ENCODE results near the gene ELAVL1. TPM values are rescaled to one million over a fixed set of nuclear protein-coding genes. Genes with fewer than 3 reads are reported as not detected.
"Not testable (repeated sequence)": the region's sequence is repeated elsewhere in the genome, so short reads cannot be mapped to it uniquely, and the experiment has no call there.

Gene ELAVL1
- total RNA-seq, 8 experiments from 2014 or later, result 22.4 to 86.2 (median 31.9) TPM

DNA sequence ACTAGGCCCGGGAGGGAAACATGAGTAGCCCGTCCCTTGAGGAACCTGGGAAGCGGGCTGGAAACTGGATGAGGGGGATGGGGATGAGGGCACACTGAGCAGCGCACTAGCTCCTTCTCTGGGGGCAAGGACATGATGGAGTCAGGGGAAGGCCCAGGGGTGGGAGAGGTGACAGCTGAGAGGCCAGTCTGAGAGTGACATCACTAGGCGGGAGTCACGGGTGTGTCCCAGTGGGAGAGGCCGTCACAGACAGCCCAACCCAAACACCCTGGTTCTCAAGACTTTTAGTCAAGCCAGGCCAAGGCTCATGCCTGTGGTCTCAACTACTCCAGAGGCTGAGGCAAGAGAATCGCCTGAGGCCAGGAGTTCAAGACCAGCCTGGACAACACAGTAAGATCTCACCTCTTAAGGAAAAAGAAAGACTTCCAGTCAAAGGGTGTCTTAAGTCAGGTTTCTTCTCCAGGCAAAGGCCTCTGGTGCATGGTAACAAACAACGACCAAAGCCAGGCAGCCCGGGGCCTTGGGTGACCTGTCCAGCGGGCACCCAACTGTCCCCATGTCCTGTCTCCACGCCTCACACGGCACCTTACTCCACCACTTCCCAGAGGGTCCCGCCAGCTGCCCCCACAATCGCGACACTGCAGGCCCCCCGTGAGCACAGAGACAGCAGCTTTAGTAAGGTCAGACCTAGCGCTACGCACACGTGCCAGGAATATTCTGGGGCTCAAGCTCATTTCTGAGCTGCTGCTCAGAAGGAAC, 36.5 kb downstream of the ELAVL1 start:
- in situ Hi-C loops (cut with MboI; ENCODE audit: low pct_unique_long_range_greater_than_20kb in 2 of 9, low sequenced_read_pairs in 9 of 9, unreplicated experiment in 9 of 9), result loop anchor here in 1 of 9 experiments (25.0 kb wide), 1 partner anchor 268 kb away; no protein-coding TSS in a partner anchor
- peak in 7 of 8 experiments; percentile 6 to 97 (median 32) for ATAC-seq (replicated peaks in 6 of 8)
- Histone ChIP-seq H3K4me1 (replicated peaks in 1 of 2) (peaks cover 5% of the 10 kb centered on the region in 2 donors), H3K27ac (peak overlapping the region; percentile 42 to 61), H3K4me3 (no peak overlapping the region)
- WGBS, 10 experiments, result 82 to 100% (median 88%) methylated on average over 1 to 8 of the region's 20 CpGs; no CpG with 5 or more reads in 4 of the 10 experiments

DNA sequence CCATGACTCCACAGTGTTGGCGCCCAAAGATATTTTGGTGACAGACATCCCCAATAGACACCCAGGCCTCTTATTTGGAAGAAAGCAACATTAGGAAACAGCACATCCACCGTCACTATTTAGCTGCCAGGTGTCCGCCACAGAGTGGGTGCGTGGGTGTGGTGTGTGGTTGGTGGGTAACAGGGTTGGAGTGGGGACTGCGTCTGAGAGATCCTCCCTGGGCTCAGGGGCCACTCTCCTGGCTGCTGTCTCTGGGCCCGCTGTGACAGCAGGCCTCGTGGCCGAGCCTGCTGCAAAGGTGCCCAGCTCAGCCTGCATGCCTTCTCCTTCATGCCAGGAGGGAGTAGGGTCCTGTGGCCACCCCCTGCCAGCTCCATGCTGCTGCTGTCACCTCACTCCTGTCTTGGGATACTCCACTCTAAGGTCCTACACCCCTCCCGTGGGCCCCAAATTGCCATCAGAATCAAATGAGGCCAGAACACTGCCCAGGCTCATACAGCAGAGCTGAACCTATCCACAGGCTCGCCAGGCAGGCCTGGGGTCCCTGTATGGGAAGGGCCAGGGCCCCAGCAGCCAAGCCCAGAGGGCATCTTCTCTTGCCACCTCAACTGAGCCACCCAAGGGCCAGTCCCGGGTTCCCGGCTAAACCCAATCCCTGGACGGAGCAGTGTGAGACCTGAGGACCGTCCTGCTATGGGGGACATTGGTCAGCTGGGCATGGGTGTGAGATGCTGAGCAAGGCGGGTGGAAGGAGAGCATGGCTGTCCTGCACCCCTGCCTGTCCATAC, 37.2 kb downstream of the ELAVL1 start:
- H3K27ac ChIP-seq, result no peak overlapping the region
- 92 to 100% (median 100%) methylated on average over 1 to 4 of the region's 15 CpGs; no CpG with 5 or more reads in 1 of the 10 experiments for WGBS, 10 experiments
- H3K4me1 ChIP-seq (replicated peaks in 1 of 2), result peaks cover 5% of the 10 kb centered on the region in 2 donors
- in situ Hi-C loops (cut with MboI; ENCODE audit: low pct_unique_long_range_greater_than_20kb in 2 of 9, low sequenced_read_pairs in 9 of 9, unreplicated experiment in 9 of 9), result loop anchor here in 1 of 9 experiments (25.0 kb wide), 1 partner anchor 269 kb away; no protein-coding TSS in a partner anchor
- no peak overlapping the region for H3K4me3 ChIP-seq
- peak in 2 of 8 experiments; percentile 10 to 28 for ATAC-seq (replicated peaks in 6 of 8)

DNA sequence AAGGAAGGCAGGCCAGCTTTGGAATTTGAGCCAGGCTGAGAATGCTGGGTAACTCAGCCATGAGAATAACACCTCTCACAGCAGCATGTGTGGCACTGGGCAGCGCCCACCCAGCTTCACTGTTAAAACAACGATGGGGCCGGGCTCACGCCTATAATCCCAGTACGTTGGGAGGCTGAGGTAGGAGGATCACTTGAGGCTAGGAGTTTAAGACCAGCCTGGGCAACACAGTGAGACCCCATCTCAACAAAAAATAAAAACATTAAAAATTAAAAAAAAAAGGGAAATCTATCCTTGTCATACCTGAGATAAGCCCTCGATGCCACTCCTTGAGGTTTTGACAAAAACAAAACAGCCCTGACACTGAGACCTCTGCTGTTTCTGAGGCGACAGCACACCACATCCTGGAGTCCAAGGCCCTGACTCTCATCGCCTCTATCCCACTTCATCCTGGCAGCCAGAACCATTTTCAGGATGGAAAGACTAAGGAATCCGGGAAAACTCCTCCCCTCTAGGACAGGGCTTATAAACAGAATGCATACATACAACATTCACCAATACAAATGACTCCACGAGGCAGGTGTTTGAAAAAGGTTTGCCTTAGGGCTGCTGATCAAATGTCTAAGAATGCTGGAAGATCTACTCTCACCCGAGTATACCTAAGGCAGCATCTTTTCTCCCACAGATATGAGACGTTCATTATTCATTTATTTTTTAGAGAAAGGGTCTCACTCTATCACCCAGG, 39.3 kb downstream of the ELAVL1 start:
- in situ Hi-C loops (cut with MboI; ENCODE audit: low pct_unique_long_range_greater_than_20kb in 2 of 9, low sequenced_read_pairs in 9 of 9, unreplicated experiment in 9 of 9), result loop anchor here in 1 of 9 experiments (25.0 kb wide), 1 partner anchor 271 kb away; no protein-coding TSS in a partner anchor
- H3K27ac ChIP-seq, result no peak overlapping the region
- no peak for ATAC-seq (replicated peaks in 6 of 8)
- H3K4me3 ChIP-seq, result no peak overlapping the region
- 67 to 100% (median 90%) methylated on average over 1 to 9 of the region's 12 CpGs; no CpG with 5 or more reads in 3 of the 10 experiments for WGBS, 10 experiments
- H3K4me1 ChIP-seq (replicated peaks in 1 of 2), result peaks cover 5% of the 10 kb centered on the region in 2 donors

GRCh38 chr19:7965259-7965841, 40.1 kb downstream of the ELAVL1 start:
- no peak overlapping the region for H3K4me3 ChIP-seq
- ATAC-seq (replicated peaks in 6 of 8), result no peak
- in situ Hi-C loops (cut with MboI; ENCODE audit: low pct_unique_long_range_greater_than_20kb in 2 of 9, low sequenced_read_pairs in 9 of 9, unreplicated experiment in 9 of 9), result loop anchor here in 1 of 9 experiments (25.0 kb wide), 1 partner anchor 272 kb away; no protein-coding TSS in a partner anchor
- peaks cover 5% of the 10 kb centered on the region in 2 donors for H3K4me1 ChIP-seq (replicated peaks in 1 of 2)
- WGBS, 10 experiments, result 76 to 100% (median 94%) methylated on average over 1 to 12 of the region's 12 CpGs
- no peak overlapping the region for H3K27ac ChIP-seq

- H3K27ac ChIP-seq, result no peak overlapping the region
- WGBS, 10 experiments, result 80 to 100% (median 96%) methylated on average over 1 to 15 of the region's 25 CpGs; no CpG with 5 or more reads in 2 of the 10 experiments
- in situ Hi-C loops (cut with MboI; ENCODE audit: low pct_unique_long_range_greater_than_20kb in 2 of 9, low sequenced_read_pairs in 9 of 9, unreplicated experiment in 9 of 9), result loop anchor here in 1 of 9 experiments (25.0 kb wide), 1 partner anchor 274 kb away; no protein-coding TSS in a partner anchor
- H3K4me1 ChIP-seq (replicated peaks in 1 of 2), result no peaks in the 10 kb centered on the region
- ATAC-seq (replicated peaks in 6 of 8), result peak in 2 of 8 experiments; percentile 19 to 22
- H3K4me3 ChIP-seq, result no peak overlapping the region
Observed at GRCh38 chr19:7963566-7963965, 41.9 kb downstream of the ELAVL1 start.

GRCh38 chr19:7962644-7963268, 42.7 kb downstream of the ELAVL1 start:
- no peak overlapping the region for H3K27ac ChIP-seq
- in situ Hi-C loops (cut with MboI; ENCODE audit: low pct_unique_long_range_greater_than_20kb in 2 of 9, low sequenced_read_pairs in 9 of 9, unreplicated experiment in 9 of 9), result loop anchor here in 1 of 9 experiments (25.0 kb wide), 1 partner anchor 275 kb away; no protein-coding TSS in a partner anchor
- no peak for ATAC-seq (replicated peaks in 6 of 8)
- H3K4me1 ChIP-seq (replicated peaks in 1 of 2), result no peaks in the 10 kb centered on the region
- no peak overlapping the region for H3K4me3 ChIP-seq
- WGBS, 10 experiments, result 78 to 100% (median 95%) methylated on average over 1 to 12 of the region's 22 CpGs; no CpG with 5 or more reads in 2 of the 10 experiments

DNA sequence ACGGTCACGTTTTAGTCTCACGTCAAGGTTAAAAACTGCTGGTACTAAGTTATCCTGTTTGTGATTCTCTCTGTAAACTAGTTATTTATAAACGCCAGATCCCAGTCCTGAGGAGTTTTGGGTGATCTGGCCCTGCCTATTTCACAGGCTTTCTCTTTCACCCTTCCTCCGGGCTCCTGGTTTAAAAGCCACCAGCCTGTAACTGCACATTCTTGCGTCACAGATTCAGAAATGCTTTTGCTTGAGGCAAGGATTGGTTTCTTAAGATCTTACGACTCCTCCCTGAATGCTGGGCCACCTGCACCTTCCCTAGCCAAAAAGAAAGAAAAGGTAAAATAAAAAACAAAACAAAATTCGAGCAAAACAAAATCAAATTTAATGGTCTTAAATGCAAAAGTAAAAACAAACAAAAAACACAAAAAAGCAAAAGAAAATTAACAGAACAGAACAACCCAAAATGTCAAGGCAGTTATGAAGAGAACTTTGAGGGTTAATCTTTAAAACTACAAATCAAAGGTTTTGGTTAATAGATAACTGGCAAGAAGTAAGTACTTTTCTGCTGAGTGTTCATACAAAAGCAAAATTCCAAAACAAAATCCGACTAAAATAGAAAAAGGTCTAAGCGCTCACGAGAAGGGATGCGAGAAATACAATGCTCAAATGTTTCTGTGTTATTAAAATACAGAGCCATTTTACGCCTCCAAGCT, 43.4 kb downstream of the ELAVL1 start:
- Histone ChIP-seq H3K4me1 (replicated peaks in 1 of 2) (no peaks in the 10 kb centered on the region), H3K27ac (no peak overlapping the region), H3K4me3 (no peak overlapping the region)
- no peak for ATAC-seq (replicated peaks in 6 of 8)
- in situ Hi-C loops (cut with MboI; ENCODE audit: low pct_unique_long_range_greater_than_20kb in 2 of 9, low sequenced_read_pairs in 9 of 9, unreplicated experiment in 9 of 9), result loop anchor here in 1 of 9 experiments (25.0 kb wide), 1 partner anchor 275 kb away; no protein-coding TSS in a partner anchor
- 62 to 91% (median 82%) methylated on average over 3 to 13 of the region's 13 CpGs for WGBS, 10 experiments

GRCh38 chr19:7961082-7961481, 44.4 kb downstream of the ELAVL1 start:
- not testable (repeated sequence) for H3K27ac ChIP-seq; H3K4me1 ChIP-seq (replicated peaks in 1 of 2); H3K4me3 ChIP-seq; ATAC-seq (replicated peaks in 6 of 8)
- 80 to 100% (median 96%) methylated on average over 1 to 4 of the region's 4 CpGs; no CpG with 5 or more reads in 4 of the 10 experiments for WGBS, 10 experiments
- in situ Hi-C loops (cut with MboI; ENCODE audit: low pct_unique_long_range_greater_than_20kb in 2 of 9, low sequenced_read_pairs in 9 of 9, unreplicated experiment in 9 of 9), result loop anchor here in 1 of 9 experiments (25.0 kb wide), 1 partner anchor 276 kb away; no protein-coding TSS in a partner anchor

DNA sequence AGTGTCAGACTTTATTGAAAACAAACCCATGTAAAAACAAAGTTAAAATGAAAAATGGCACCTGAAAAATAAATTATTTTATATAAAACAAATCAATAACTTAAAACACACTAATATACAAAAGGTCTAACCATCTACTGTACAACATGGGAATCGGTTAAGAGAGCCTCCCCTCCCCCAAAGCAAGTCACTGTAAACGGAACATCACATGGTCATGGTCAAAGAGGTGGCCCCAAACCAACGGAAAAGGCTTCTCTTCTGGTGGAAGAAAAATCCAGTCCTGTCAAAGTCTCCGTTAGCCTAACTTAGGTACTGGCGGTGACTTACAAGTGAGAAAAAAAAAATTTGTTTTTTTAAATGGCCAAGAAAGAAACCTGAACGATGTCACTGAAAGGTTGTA, 46.2 kb downstream of the ELAVL1 start:
- H3K4me1 ChIP-seq (replicated peaks in 1 of 2), result no peaks in the 10 kb centered on the region
- H3K4me3 ChIP-seq, result no peak overlapping the region
- ATAC-seq (replicated peaks in 6 of 8), result no peak
- 44 to 100% (median 80%) methylated on average over 1 to 6 of the region's 6 CpGs; no CpG with 5 or more reads in 1 of the 10 experiments for WGBS, 10 experiments
- H3K27ac ChIP-seq, result no peak overlapping the region
- in situ Hi-C loops (cut with MboI; ENCODE audit: low pct_unique_long_range_greater_than_20kb in 2 of 9, low sequenced_read_pairs in 9 of 9, unreplicated experiment in 9 of 9), result loop anchor here in 1 of 9 experiments (25.0 kb wide), 1 partner anchor 278 kb away; no protein-coding TSS in a partner anchor

- no peak overlapping the region for H3K27ac ChIP-seq
- 80 to 100% (median 91%) methylated on average over 1 to 7 of the region's 11 CpGs; no CpG with 5 or more reads in 7 of the 10 experiments for WGBS, 10 experiments
- no peaks in the 10 kb centered on the region for H3K4me1 ChIP-seq (replicated peaks in 1 of 2)
- no peak for ATAC-seq (replicated peaks in 6 of 8)
- in situ Hi-C loops (cut with MboI; ENCODE audit: low pct_unique_long_range_greater_than_20kb in 2 of 9, low sequenced_read_pairs in 9 of 9, unreplicated experiment in 9 of 9), result loop anchor here in 1 of 9 experiments (25.0 kb wide), 1 partner anchor 282 kb away; no protein-coding TSS in a partner anchor
- no peak overlapping the region for H3K4me3 ChIP-seq
Observed at GRCh38 chr19:7955696-7956095, 49.7 kb downstream of the ELAVL1 start.

DNA sequence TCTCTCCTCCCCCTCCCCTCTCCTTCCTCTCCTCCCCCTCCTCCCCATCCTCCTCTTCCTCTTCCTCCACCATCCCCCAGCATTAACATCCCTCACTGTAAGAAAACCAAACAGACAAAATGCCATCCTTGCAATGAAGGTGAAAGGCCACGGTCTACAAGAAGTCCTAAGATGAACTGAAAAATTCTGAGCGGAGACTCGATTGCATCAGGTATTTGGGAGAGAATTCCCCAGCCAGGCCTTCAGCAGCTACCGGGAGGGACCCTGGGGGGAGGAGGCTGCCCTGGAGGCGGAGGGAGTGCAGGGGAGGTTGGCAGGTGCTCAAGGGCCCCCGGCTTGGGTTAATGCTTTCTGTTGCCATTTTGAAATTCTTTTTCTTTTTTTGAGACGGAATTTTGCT, 51.9 kb downstream of the ELAVL1 start:
- Histone ChIP-seq H3K27ac (no peak overlapping the region), H3K4me3 (no peak overlapping the region), H3K4me1 (replicated peaks in 1 of 2) (no peaks in the 10 kb centered on the region)
- in situ Hi-C loops (cut with MboI; ENCODE audit: low pct_unique_long_range_greater_than_20kb in 2 of 9, low sequenced_read_pairs in 9 of 9, unreplicated experiment in 9 of 9), result loop anchor here in 1 of 9 experiments (25.0 kb wide), 1 partner anchor 284 kb away; no protein-coding TSS in a partner anchor
- WGBS, 10 experiments, result 62 to 90% (median 82%) methylated on average over 2 to 6 of the region's 7 CpGs; no CpG with 5 or more reads in 6 of the 10 experiments
- no peak for ATAC-seq (replicated peaks in 6 of 8)
